K562 (cell line): ENCODE results near the gene SMCHD1. TPM values are rescaled to one million over a fixed set of nuclear protein-coding genes. Genes with fewer than 3 reads are reported as not detected.
A peak's percentile ranks its signal among the peaks of the same experiment; 100 is the strongest.

ENCODE experiments used
- BRF1 ChIP-seq: IDR thresholded peaks from 3 replicates; pipeline ENCODE4 v1.6.1; 2011; ENCODE audit warnings: borderline replicate concordance, mild to moderate bottlenecking; ENCODE audit not compliant: insufficient read length; ENCODE audit errors: extremely low read depth
- DIDO1 ChIP-seq: fragments of 450-650 bp; IDR thresholded peaks from 2 replicates; pipeline ENCODE4 v1.6.1; 2016; ENCODE audit warnings: low read depth, missing biosample characterization, missing genetic modification characterization
- NFE2 ChIP-seq: IDR thresholded peaks from 2 replicates; pipeline ENCODE4 v1.6.1; 2014; ENCODE audit warnings: antibody characterized with exemption, low read depth
- NR2C1 ChIP-seq, 2 experiments: fragments of 450-650 bp; IDR thresholded peaks; 2 replicates each; pipeline ENCODE4 v1.6.1; 2017; ENCODE audit warnings: mild to moderate bottlenecking in 2 of 2, antibody characterized with exemption in 1 of 2, inconsistent platforms in 1 of 2, missing compliant biosample characterization in 1 of 2, missing genetic modification characterization in 1 of 2
- NUFIP1 ChIP-seq: fragments of 450-650 bp; IDR thresholded peaks from 2 replicates; pipeline ENCODE4 v1.6.1; 2018; ENCODE audit not compliant: partially characterized antibody
- PHF20 ChIP-seq: fragments of 450-650 bp; IDR thresholded peaks from 2 replicates; pipeline ENCODE4 v1.6.1; 2018; ENCODE audit not compliant: partially characterized antibody
- PTRF ChIP-seq: fragments of 450-650 bp; IDR thresholded peaks from 2 replicates; pipeline ENCODE4 v1.6.1; 2016; ENCODE audit warnings: mild to moderate bottlenecking, missing genetic modification characterization, missing compliant biosample characterization
- SAFB ChIP-seq: fragments of 200-400 bp; formaldehyde crosslinking; IDR thresholded peaks from 2 replicates; pipeline ENCODE4 v1.6.1; 2017; ENCODE audit warnings: low read depth, low read length, borderline replicate concordance
- STAG1 ChIP-seq: sonication (generic); formaldehyde crosslinking; IDR thresholded peaks from 2 replicates; pipeline ENCODE4 v1.5.0; 2020; ENCODE audit warnings: missing genetic modification reagents, borderline replicate concordance
- STAT5B ChIP-seq: fragments of 250-450 bp; sonication (Bioruptor Pico); IDR thresholded peaks from 2 replicates; pipeline ENCODE4 v1.8.0; 2021; ENCODE audit warnings: mild to moderate bottlenecking, inconsistent platforms
- ZNF224 ChIP-seq: sonication (generic); formaldehyde crosslinking; IDR thresholded peaks from 2 replicates; pipeline ENCODE4 v1.8.0; 2022; ENCODE audit warnings: mild to moderate bottlenecking, missing genetic modification reagents
- ZNF384 ChIP-seq: IDR thresholded peaks from 2 replicates; pipeline ENCODE4 v1.6.1; 2012; ENCODE audit warnings: low read depth, low read length, improper control_type of control experiment
- ZNF431 ChIP-seq: sonication (generic); formaldehyde crosslinking; IDR thresholded peaks from 2 replicates; pipeline ENCODE4 v1.8.0; 2022; ENCODE audit warnings: mild to moderate bottlenecking, missing genetic modification reagents
- ZNF785 ChIP-seq: fragments of 250-450 bp; sonication (Bioruptor Pico); IDR thresholded peaks from 2 replicates; pipeline ENCODE4 v1.4.0; 2020; ENCODE audit warnings: mild to moderate bottlenecking
- polyA plus RNA-seq, 8 experiments: library from polyadenylated mRNA; depleted of rRNA in 4 of 8; stranded (reverse) in 5 of 8; unstranded in 3 of 8; fragments of >200 nt; fragmentation: Nextera tagmentation in 2 of 8; fragmentation: Illumina TruSeq in 1 of 8; extraction: Ambion mirVana in 2 of 8; extraction: Trizol in 1 of 8; gene quantifications; 2 replicates each; pipeline versions ENCODE4 v1.2.1 to v1.2.3, GENCODE V29; 2011 to 2014; ENCODE audit warnings: inconsistent platforms in 1 of 8, missing spikeins in 1 of 8
- total RNA-seq, 7 experiments: library from RNA; depleted of rRNA in 6 of 7; stranded (reverse); fragments of >200 nt in 6 of 7; fragmentation: Illumina TruSeq in 2 of 7; extraction: Trizol in 2 of 7; gene quantifications; 2 replicates each; pipeline versions ENCODE4 v1.2.1 to v1.2.3, GENCODE V29; 2011 to 2021; ENCODE audit warnings: low replicate concordance in 1 of 7
- TF ChIP-seq, protein P1 (sequence below): IDR thresholded peaks from 2 replicates; pipeline ENCODE4 v1.6.1; 2011; ENCODE audit not compliant: insufficient read length; ENCODE audit errors: extremely low read depth
- TF ChIP-seq, protein P2 (sequence below): sonication (generic); formaldehyde crosslinking; IDR thresholded peaks from 2 replicates; pipeline ENCODE4 v1.8.0; 2022; ENCODE audit warnings: mild to moderate bottlenecking, missing genetic modification reagents, borderline replicate concordance
- TF ChIP-seq, protein P3 (sequence below), 2 experiments: fragments of 450-650 bp; formaldehyde crosslinking in 1 of 2; IDR thresholded peaks; 2 replicates each; pipeline versions ENCODE4 v1.4.0 to v1.6.1; 2014 to 2020; ENCODE audit warnings: mild to moderate bottlenecking in 2 of 2, borderline replicate concordance in 1 of 2, low read depth in 1 of 2

The SMCHD1 gene
- total and polyA plus RNA-seq, 9 of the 15 experiments (the other 6 are each of a cell fraction or from before 2014, with no cell fraction given) = 6.3 to 144 (median 72.7) TPM

DNA sequence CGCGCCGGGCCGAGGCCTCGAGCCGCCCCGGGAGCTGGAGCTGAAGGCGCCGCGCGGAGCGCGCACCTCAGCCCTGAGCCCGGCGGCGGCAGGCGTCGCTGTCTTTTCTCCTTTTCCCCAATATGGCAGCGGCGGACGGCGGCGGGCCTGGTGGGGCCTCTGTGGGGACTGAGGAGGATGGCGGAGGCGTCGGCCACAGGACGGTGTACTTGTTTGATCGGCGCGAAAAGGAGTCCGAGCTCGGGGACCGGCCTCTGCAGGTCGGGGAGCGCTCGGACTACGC lies 369 bp downstream of the SMCHD1 start (continued):
- TF ChIP-seq ZNF431 (CRISPR knock-in tag) (peak; percentile 11; the same call in 1 of the 2 replicates), ZNF224 (CRISPR knock-in tag) (no peak), ZNF384 (no peak), PTRF (tag) (no peak), PHF20 (no peak), SAFB (no peak), STAT5B (CRISPR knock-in tag) (no peak), BRF1 (no peak), ZNF785 (CRISPR knock-in tag) (no peak), NFE2 (no peak), DIDO1 (tag) (no peak), NR2C1 (IDR thresholded peaks at IDR 0.05) (no peak), NR2C1 (tag; IDR thresholded peaks at IDR 0.05) (no peak), STAG1 (CRISPR knock-in tag) (no peak; the same call in 1 of the 2 replicates), NUFIP1 (no peak)
- TF ChIP-seq, protein P1, sequence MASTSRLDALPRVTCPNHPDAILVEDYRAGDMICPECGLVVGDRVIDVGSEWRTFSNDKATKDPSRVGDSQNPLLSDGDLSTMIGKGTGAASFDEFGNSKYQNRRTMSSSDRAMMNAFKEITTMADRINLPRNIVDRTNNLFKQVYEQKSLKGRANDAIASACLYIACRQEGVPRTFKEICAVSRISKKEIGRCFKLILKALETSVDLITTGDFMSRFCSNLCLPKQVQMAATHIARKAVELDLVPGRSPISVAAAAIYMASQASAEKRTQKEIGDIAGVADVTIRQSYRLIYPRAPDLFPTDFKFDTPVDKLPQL = no peak
- TF ChIP-seq, protein P2, sequence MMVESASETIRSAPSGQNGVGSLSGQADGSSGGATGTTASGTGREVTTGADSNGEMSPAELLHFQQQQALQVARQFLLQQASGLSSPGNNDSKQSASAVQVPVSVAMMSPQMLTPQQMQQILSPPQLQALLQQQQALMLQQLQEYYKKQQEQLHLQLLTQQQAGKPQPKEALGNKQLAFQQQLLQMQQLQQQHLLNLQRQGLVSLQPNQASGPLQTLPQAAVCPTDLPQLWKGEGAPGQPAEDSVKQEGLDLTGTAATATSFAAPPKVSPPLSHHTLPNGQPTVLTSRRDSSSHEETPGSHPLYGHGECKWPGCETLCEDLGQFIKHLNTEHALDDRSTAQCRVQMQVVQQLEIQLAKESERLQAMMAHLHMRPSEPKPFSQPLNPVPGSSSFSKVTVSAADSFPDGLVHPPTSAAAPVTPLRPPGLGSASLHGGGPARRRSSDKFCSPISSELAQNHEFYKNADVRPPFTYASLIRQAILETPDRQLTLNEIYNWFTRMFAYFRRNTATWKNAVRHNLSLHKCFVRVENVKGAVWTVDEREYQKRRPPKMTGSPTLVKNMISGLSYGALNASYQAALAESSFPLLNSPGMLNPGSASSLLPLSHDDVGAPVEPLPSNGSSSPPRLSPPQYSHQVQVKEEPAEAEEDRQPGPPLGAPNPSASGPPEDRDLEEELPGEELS (CRISPR knock-in tag) = no peak; the same call in 1 of the 2 replicates
- TF ChIP-seq, protein P3, sequence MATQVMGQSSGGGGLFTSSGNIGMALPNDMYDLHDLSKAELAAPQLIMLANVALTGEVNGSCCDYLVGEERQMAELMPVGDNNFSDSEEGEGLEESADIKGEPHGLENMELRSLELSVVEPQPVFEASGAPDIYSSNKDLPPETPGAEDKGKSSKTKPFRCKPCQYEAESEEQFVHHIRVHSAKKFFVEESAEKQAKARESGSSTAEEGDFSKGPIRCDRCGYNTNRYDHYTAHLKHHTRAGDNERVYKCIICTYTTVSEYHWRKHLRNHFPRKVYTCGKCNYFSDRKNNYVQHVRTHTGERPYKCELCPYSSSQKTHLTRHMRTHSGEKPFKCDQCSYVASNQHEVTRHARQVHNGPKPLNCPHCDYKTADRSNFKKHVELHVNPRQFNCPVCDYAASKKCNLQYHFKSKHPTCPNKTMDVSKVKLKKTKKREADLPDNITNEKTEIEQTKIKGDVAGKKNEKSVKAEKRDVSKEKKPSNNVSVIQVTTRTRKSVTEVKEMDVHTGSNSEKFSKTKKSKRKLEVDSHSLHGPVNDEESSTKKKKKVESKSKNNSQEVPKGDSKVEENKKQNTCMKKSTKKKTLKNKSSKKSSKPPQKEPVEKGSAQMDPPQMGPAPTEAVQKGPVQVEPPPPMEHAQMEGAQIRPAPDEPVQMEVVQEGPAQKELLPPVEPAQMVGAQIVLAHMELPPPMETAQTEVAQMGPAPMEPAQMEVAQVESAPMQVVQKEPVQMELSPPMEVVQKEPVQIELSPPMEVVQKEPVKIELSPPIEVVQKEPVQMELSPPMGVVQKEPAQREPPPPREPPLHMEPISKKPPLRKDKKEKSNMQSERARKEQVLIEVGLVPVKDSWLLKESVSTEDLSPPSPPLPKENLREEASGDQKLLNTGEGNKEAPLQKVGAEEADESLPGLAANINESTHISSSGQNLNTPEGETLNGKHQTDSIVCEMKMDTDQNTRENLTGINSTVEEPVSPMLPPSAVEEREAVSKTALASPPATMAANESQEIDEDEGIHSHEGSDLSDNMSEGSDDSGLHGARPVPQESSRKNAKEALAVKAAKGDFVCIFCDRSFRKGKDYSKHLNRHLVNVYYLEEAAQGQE (IDR thresholded peaks at IDR 0.05; ENCODE audit: borderline replicate concordance) = no peak
- TF ChIP-seq, protein P3 (CRISPR knock-in tag; IDR thresholded peaks at IDR 0.05; ENCODE audit: low read depth) = no peak
